Neural cell (in vitro differentiated cells): ENCODE data around the gene MBNL2. TPM values are rescaled to one million over a fixed set of nuclear protein-coding genes. Genes with fewer than 3 reads are reported as not detected.

Experiments
- H2AFZ ChIP-seq: fragments of 200-600, 300-800 bp; sonication (generic), shearing (Covaris generic); 2 replicates; pipeline ENCODE4 v1.6.0; 2014; ENCODE audit warnings: low read depth, mild to moderate bottlenecking, antibody characterized with exemption, low read length, moderate library complexity
- H3F3A ChIP-seq: fragments of 200-600 bp; shearing (Covaris generic); 2 replicates; pipeline ENCODE4 v1.6.1; 2016; ENCODE audit warnings: mild to moderate bottlenecking, moderate library complexity, mixed read lengths, antibody characterized with exemption, low read length; ENCODE audit not compliant: insufficient read depth, poor library complexity, severe bottlenecking
- H3K27ac ChIP-seq: fragments of 200-600, 300-800 bp; sonication (generic), shearing (Covaris generic); 2 replicates; pipeline ENCODE4 v1.5.1; 2014; ENCODE audit warnings: mild to moderate bottlenecking, low read length, moderate library complexity
- H3K27me3 ChIP-seq: fragments of 300-800, 200-600 bp; sonication (generic), shearing (Covaris generic); 2 replicates; pipeline ENCODE4 v1.6.0; 2014; ENCODE audit warnings: mild to moderate bottlenecking, low read depth, low read length, moderate library complexity; ENCODE audit not compliant: insufficient read depth
- H3K36me3 ChIP-seq: fragments of 300-800, 200-600 bp; sonication (generic), shearing (Covaris generic); 2 replicates; pipeline ENCODE4 v1.5.1; 2014; ENCODE audit warnings: mild to moderate bottlenecking, antibody characterized with exemption, low read length, moderate library complexity; ENCODE audit not compliant: insufficient read depth
- H3K4me2 ChIP-seq: fragments of 300-800, 200-600 bp; sonication (generic), shearing (Covaris generic); 2 replicates; pipeline ENCODE4 v1.6.0; 2014; ENCODE audit warnings: mild to moderate bottlenecking, low read length
- H3K4me3 ChIP-seq: fragments of 300-800, 200-600 bp; sonication (generic), shearing (Covaris generic); 2 replicates; pipeline ENCODE4 v1.5.1; 2014; ENCODE audit warnings: mild to moderate bottlenecking, low read length, moderate library complexity
- H3K79me2 ChIP-seq: fragments of 200-600 bp; shearing (Covaris generic); replicated peaks from 2 replicates; pipeline ENCODE4 v1.6.0; 2014; ENCODE audit warnings: mild to moderate bottlenecking, low read length, moderate library complexity; ENCODE audit not compliant: insufficient read depth
- H3K9ac ChIP-seq: fragments of 300-800, 200-600 bp; sonication (generic), shearing (Covaris generic); 2 replicates; pipeline ENCODE4 v1.6.1; 2016; ENCODE audit warnings: mild to moderate bottlenecking, low read length, mixed read lengths
- H3K9me2 ChIP-seq: fragments of 200-600 bp; shearing (Covaris generic); 2 replicates; pipeline ENCODE4 v1.6.1; 2016; ENCODE audit warnings: mild to moderate bottlenecking, low read length, mixed read lengths; ENCODE audit not compliant: insufficient read depth
- H3K9me3 ChIP-seq: fragments of 200-600, 300-800 bp; sonication (generic), shearing (Covaris generic); 2 replicates; pipeline ENCODE4 v1.6.1; 2016; ENCODE audit warnings: mild to moderate bottlenecking, mixed run types, low read length, moderate library complexity, mixed read lengths
- H4K20me1 ChIP-seq: fragments of 200-600 bp; shearing (Covaris generic); 2 replicates; pipeline ENCODE4 v1.6.1; 2016; ENCODE audit warnings: mild to moderate bottlenecking, mixed run types; ENCODE audit not compliant: insufficient read depth
- CTCF ChIP-seq: fragments of 450-650 bp; IDR thresholded peaks from 2 replicates; pipeline ENCODE4 v1.5.1; 2014; ENCODE audit warnings: antibody characterized with exemption, mild to moderate bottlenecking, moderate library complexity; ENCODE audit not compliant: poor library complexity, severe bottlenecking
- EP300 ChIP-seq: fragments of 450-650 bp; conservative IDR thresholded peaks from 2 replicates; pipeline ENCODE4 v1.6.1; 2014; ENCODE audit warnings: antibody characterized with exemption, mild to moderate bottlenecking, moderate library complexity; ENCODE audit not compliant: poor library complexity, severe bottlenecking
- EZH2 ChIP-seq: fragments of 200-600, 300-800 bp; shearing (Covaris generic), sonication (generic); IDR thresholded peaks from 2 replicates; pipeline ENCODE4 v1.6.1; 2014; ENCODE audit warnings: antibody characterized with exemption, low read length, borderline replicate concordance, mild to moderate bottlenecking; ENCODE audit not compliant: insufficient read depth, poor library complexity, severe bottlenecking
- MXI1 ChIP-seq: fragments of 450-650 bp; conservative IDR thresholded peaks from 2 replicates; pipeline ENCODE4 v1.6.1; 2014; ENCODE audit warnings: antibody characterized with exemption, mild to moderate bottlenecking; ENCODE audit not compliant: poor library complexity, severe bottlenecking
- POLR2AphosphoS5 ChIP-seq: IDR thresholded peaks from 2 replicates; pipeline ENCODE4 v1.6.1; 2012
- RAD21 ChIP-seq: fragments of 450-650 bp; conservative IDR thresholded peaks from 2 replicates; pipeline ENCODE4 v1.6.1; 2014; ENCODE audit warnings: antibody characterized with exemption, mild to moderate bottlenecking, moderate library complexity
- REST ChIP-seq: IDR thresholded peaks from 2 replicates; pipeline ENCODE4 v1.6.1; 2012; ENCODE audit warnings: borderline replicate concordance
- SMC3 ChIP-seq: fragments of 450-650 bp; conservative IDR thresholded peaks from 2 replicates; pipeline ENCODE4 v1.6.1; 2014; ENCODE audit warnings: antibody characterized with exemption, mild to moderate bottlenecking, moderate library complexity; ENCODE audit not compliant: poor library complexity
- TAF1 ChIP-seq: IDR thresholded peaks from 2 replicates; pipeline ENCODE4 v1.6.1; 2012; ENCODE audit warnings: low read depth
- polyA plus RNA-seq: library from polyadenylated mRNA; depleted of rRNA; stranded (reverse); fragments of >200 nt; gene quantifications from 2 replicates; pipeline ENCODE4 v1.2.3, GENCODE V29; 2014

MBNL2 gene
- polyA plus RNA-seq, 1 donor from 2014 or later = 4.3 TPM

GRCh38 chr13:97417698-97418097, 195.6 kb downstream of the MBNL2 start:
- Histone ChIP-seq H3K79me2 (no peaks in the 10 kb centered on the region), H3K36me3 (no peaks in the 10 kb centered on the region), H3K27me3 (no peaks in the 10 kb centered on the region), H3F3A (no peaks in the 10 kb centered on the region), H3K4me3 (no peak overlapping the region), H4K20me1 (no peaks in the 10 kb centered on the region), H3K27ac (no peak overlapping the region), H3K9ac (no peak overlapping the region), H3K9me3 (no peaks in the 10 kb centered on the region), H3K4me2 (no peak overlapping the region), H2AFZ (no peak overlapping the region), H3K9me2 (no peaks in the 10 kb centered on the region)
- no peak for TF ChIP-seq EP300
- no peak for TF ChIP-seq EZH2
- no peak for TF ChIP-seq POLR2AphosphoS5
- no peak for TF ChIP-seq TAF1
- TF ChIP-seq REST = no peak
- no peak for TF ChIP-seq SMC3
- TF ChIP-seq CTCF = no peak
- no peak for TF ChIP-seq RAD21
- no peak for TF ChIP-seq MXI1

GRCh38 chr13:97422118-97423054, 200.3 kb downstream of the MBNL2 start:
- Histone ChIP-seq H2AFZ (no peak overlapping the region), H3K4me2 (no peak overlapping the region), H3K79me2 (no peaks in the 10 kb centered on the region), H3F3A (no peaks in the 10 kb centered on the region), H3K9ac (no peak overlapping the region), H3K4me3 (no peak overlapping the region), H3K9me2 (no peaks in the 10 kb centered on the region), H3K36me3 (no peaks in the 10 kb centered on the region), H3K9me3 (no peaks in the 10 kb centered on the region), H3K27me3 (no peaks in the 10 kb centered on the region), H4K20me1 (no peaks in the 10 kb centered on the region), H3K27ac (no peak overlapping the region)
- no peak for TF ChIP-seq POLR2AphosphoS5
- TF ChIP-seq REST = no peak
- TF ChIP-seq CTCF = no peak
- no peak for TF ChIP-seq EZH2
- TF ChIP-seq EP300 = no peak
- no peak for TF ChIP-seq SMC3
- TF ChIP-seq RAD21 = no peak
- no peak for TF ChIP-seq TAF1
- no peak for TF ChIP-seq MXI1
